Activated CD8-positive, alpha-beta memory T cell treated with anti-CD3 and anti-CD28 coated beads for 1 hour (primary cell): ENCODE measurements around the gene BABAM2.

Experiments used
- DNase-seq, 2 donors: peaks; one replicate each; pipeline ENCODE4 v3.0.0-alpha.2; 2020; ENCODE audit warnings: low read depth in 1 of 2; ENCODE audit errors: extremely low read depth in 1 of 2

BABAM2 gene

DNA sequence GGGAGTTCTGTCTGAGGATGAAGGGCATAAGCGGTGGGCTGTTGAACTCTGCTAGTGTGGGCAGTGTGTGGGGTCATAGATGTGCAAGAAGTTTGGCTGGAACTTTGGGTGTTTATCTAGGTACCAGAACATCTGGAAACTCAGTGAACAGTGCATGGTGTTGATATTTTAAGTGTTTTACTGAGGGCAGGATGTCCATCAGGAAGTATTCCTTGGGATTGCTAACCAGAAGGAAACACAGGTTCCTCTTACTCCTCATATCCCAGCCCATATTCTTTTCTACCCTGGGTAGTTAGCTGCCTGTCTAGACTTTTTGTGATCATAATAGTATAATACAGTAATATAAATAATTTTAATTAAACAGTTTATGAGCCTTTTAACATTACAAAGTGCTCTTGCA, 15.5 kb downstream of the BABAM2 start:
- DNase-seq: no peak

DNA sequence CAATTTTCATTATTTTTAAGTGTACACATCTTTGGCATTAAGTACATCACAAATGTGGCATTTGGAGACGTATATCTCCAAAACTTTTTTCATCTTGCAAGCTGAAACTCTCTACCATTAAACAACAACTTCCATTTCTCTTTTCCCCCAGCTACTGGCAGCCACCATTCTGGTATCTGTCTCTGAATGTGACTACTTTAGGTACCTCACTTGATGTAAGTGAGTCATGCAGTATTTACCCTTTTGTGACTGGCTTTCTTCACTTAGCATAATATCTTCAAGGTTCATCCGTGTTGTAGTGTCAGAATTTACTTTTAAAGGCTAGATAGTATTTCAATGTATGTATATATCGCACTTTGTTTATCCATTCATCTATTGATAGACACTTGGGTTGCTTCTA, 17.0 kb downstream of the BABAM2 start:
- no peak for DNase-seq

DNA sequence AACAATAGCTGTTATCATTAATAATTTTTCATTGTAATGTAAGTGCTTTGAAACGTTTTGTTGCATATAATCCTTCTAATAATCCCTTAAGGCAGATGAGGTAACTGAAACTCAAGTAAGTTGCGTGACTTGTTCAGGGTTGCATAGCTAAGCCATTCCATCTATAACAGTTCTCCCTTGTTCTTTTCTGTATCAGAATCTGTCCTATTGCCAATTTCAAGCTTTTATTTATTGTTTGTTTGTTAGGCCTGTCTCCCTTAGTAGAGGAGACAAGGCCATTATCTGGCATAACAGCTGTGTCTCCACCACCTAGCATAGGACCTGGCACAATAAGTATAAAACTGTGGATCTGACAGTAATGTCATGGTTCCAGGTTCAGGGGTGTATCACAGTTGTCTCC, 19.4 kb downstream of the BABAM2 start:
- no peak for DNase-seq

DNA sequence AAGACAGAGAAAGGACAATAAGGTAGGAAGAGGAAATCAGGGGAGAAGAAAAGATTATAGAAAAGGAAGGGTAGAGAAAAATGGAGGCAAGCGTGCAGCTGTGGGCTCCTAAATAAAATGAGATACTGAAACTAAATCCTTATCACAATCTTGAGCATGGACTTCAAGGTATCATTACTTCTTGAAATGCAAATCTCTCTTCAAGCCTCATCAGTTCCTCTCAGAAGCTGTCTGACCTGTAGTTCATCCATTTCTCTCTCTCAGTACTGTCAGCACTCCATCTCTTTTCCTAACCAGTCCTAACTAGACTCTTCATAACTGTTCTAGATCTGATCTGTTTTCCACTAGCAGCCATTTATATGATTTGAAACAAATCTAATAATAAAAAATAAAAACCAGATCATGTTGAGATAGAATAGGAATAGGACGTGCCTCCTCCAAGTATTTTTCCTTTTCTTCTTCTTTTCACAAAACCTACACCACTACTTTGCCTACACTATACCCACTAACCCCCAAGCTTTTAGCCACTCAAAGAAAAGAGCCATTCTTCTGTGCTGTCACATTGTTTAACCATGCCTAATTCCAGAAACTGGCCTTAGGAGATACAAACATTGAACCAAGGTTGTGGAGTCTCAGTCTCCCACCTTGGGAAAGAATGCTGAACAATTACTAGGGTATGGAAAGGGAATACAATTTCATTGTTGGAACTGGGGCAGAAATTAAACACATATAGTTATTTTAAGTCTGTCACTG, 21.1 kb downstream of the BABAM2 start:
- no peak for DNase-seq

DNA sequence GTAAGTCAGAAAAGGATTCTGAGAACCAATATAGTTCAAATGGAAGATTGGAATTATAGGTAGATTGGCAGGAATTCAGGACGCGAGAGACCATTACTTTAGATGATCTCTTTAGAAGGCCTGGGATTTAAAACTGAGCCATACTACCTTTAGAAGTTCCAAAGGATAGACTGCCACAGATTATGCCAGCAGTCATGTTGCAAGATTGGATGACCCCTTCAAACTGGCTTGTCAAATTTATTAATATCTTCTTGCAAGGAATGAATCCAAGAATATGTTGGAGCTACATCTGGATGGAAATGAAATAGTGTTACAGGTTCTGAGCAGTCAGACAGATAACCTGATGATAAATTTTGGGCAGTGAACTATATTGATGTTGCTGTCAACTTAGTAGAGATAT, 22.0 kb downstream of the BABAM2 start:
- DNase-seq: no peak

DNA sequence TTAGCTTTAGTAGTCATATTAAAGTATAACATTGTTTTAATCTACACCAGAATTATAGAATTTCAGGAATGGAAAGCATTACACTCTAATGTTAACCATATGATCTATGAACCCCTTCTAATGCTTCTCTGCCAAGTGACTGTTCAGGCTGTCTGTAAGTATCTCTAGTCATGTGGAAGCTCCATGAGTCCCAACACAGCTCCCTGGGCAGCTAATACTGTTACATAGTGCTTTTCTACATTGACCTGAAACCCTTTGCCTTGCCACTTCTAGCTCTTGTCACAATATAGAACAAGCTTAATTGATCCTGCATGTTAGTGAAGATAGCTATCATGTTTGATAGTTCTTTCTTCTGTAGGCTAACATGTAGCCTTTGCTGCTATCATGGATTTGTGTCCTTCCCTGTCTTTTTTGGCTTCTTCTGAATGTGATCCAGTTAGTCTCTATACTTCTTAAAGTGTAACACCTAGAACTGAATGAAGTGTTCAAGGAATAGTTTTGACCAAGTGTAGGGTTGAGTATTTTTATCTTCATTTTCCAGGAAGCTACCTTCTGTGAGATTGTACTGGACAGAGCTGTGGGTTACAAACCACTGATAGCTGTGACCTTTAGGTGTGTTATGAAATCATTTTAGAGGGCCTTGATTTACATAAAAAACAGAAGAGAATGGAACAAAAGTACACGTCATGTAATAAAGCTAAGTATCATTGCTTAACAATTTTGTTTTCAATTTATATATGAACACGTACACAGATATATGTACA, 23.7 kb downstream of the BABAM2 start:
- DNase-seq: no peak

DNA sequence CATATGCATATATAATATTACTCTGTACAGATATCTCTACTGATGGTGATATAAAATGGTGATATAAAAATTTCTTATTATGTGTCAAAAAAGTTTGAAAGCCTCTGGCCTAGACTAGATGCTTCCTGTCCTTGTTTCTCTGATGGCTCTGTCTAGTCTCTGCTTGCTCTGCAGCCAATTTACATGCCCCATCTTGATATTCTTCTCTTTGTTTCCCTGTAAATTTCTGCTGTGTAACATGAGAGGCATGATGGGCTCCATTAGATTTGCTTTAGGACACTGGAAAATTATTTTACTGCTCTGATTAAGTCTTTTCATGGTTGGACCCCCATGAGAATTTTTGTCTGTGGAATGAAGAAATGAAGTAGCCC, 24.3 kb downstream of the BABAM2 start:
- no peak for DNase-seq

DNA sequence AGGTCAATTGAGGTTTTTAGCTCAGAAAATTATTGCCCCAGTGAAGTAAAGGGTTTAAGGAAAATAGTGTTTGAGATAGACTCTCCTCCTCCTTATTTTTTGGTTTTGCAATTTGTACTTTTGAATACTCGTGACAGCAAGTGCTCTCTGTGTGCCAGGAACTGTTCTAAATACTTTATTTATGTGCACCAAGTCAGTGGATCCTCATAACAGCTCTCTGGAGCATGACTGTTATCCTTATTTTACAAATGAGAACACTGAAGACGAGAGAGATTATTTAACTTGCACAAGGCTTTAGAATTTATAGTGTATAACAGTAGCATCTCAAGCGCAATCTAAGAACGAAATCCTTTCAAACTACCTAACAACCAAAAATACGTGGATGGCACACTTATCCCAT, 24.7 kb downstream of the BABAM2 start:
- no peak for DNase-seq

DNA sequence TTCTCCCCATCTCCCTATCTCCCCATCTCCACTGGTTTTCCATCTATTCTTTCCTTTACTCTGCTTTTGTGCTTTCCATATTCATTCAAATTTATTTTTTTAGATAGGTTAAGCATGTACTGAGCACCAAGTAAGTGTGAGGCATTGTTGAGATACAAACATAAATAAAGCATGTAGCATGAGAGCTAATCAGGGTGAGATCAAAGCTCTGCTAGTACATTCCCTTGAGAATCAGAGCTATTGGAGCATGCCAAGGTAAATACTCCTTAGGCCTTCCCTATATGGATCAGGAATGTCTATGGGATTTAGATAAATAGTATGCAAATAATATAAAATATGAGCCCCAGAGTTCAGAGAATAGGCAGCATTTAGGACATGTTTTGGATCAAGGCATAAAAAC, 25.3 kb downstream of the BABAM2 start:
- no peak for DNase-seq

DNA sequence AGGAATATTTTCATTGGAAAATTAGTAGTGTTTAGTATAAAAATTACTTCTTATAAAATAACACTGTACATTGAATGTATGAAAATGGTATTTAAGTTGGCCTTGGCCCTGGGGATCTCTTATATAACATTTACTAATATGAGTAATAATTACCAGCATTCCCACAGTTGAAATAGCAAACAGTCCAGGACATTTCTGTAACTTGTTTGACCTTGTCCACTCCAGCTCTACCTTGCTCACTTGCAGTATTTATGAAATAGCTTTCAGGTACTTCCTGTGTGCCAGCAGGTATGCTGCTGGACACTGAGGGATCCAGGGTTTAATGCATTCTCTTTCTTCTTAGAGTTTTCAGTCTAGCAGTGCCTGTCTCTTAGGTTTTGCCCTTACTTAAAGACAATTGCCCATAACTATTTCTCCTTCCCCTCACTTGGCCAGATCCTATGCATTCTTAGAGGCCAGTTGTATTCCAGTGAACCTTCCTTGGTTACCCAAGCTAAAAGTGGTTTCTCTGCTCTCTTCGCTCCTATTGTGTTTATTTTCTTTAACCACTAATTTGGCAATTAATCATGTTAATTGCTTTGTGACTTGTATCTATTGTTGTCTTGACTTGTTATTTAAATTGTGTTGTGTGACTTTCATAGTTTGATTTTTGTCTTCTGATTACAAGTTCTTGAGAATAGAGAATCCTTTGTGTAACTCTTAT, 25.9 kb downstream of the BABAM2 start:
- DNase-seq: no peak

DNA sequence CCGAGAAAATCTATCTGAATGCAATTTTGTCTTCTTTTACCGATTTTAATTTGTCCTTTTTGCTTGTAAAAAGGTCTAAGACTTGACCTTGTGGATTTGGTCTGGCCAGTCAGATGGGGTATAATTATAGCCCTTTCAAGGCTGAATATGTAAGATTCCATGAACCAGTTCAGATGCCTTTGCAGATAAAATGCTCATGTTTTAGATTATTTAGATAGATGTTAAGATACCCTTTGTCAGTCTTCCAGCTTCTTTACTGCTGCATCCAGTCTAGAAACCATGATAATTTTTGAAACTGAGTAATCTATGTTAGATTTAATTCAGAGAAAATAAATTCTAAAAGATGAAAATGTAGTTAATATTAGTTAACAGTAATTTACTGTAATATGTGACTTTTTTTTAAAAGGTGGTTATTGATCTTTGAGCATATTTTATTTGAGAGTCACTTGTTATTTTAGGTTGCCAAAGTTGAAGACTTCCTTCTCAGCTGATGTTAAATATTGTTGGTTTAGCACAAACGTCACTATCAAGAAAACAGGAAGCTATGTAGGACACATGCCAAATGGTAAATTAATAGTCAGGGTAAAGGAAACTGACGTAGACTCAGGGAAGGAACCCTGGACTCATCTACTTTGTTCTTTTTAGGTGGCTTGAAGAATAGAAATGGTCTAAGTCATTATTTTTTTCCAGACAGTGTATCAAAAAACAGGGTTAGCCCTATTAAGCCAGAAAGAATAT, 29.8 kb downstream of the BABAM2 start:
- no peak for DNase-seq

DNA sequence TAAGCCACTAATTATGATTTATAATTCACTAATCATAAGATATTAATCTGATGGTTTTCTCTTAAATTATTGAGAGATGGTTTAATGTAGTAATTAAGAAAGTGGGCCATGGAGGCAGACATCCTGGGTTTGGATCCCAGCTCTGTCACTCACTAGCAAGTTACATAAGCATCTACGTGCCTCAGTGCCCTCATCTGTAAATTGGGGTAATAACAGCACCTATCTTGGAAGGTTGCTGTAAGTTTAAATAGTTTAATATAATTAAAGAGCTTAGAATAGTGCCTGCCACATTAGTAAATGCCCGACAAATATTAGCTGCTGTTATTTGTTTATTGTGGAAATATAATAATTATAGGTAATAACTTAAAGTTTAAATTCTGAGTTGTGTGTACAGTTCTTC, 30.9 kb downstream of the BABAM2 start:
- DNase-seq: no peak

DNA sequence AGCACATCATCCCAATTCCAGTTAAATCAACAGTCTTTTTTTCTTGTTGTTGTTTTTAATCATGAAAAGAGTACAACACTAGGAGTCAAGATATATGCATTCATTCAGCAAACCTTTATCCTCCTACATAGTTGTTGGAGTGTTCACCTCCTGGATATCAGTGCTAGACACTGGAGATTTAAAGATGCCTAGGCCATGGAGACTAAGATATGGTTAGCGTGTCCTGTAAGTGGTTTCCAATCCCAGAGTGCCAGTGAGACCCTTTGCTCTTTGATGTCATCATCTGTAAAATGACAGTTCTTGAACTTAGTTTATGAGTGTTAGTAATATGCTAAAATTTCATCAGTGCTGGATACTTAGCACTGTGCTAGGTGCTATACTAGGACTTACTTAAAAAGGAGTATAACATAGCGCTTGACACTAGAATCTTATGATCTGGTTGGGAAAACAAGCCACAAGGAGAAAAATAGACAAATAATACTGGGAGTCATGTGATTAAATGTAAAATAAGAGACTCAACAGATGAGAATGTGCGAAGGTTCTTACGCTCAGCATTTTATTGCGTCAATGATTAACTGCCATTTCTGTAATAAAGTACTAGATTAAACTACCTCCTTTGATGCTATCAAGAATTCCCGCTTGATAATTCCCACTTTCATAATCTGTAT, 31.5 kb downstream of the BABAM2 start:
- no peak for DNase-seq

DNA sequence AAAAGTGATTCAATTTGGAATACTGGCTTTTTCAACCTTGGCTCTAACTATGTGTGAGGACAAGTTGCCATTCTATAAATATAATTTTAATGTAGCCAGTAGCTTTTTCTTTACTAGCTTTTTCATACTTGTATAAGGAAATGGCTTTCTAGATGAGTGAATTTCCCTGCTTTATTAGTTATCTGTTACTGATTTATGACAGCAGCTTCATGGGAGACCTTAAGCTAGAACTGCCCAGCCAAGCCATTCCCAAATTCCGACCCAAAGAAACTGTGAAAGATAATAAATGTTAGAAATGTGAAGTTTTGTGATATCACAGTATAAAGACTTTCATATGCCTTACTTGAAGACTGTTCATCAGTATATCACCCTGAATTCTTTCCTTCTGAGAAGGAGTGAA, 32.3 kb downstream of the BABAM2 start:
- no peak for DNase-seq

DNA sequence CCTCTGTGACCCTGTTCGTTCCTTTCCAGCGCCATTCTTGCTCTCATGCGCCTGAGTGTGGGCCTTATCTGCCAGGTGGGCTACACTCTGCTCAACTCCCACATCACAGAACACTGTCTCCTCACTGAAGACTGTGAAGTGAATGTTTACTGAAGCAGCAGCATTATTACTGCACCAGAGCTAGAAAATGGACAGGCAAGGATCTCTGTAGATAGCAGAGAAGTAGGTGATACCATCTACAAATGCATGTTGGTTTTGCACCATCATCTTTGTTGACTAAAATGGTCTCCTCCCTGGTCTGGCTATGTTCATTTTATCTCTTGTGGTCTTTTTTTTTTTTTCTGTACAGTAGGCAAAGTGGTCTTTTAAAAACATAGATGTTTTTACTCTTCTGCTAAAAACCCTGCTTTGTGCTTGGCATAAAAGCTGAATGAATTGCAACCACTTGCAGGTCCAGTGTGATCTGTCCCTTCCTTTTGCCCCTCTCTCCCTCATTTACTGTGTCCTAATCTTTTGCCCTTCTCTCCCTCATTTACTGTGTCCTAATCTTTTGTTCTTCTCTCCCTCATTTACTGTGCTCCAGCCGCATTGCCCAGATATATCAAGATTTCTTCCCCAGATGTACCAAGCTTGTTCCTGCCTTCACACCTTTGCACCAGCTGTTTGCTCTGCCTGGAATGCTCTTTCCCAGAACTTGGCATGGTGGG, 35.4 kb downstream of the BABAM2 start:
- no peak for DNase-seq

DNA sequence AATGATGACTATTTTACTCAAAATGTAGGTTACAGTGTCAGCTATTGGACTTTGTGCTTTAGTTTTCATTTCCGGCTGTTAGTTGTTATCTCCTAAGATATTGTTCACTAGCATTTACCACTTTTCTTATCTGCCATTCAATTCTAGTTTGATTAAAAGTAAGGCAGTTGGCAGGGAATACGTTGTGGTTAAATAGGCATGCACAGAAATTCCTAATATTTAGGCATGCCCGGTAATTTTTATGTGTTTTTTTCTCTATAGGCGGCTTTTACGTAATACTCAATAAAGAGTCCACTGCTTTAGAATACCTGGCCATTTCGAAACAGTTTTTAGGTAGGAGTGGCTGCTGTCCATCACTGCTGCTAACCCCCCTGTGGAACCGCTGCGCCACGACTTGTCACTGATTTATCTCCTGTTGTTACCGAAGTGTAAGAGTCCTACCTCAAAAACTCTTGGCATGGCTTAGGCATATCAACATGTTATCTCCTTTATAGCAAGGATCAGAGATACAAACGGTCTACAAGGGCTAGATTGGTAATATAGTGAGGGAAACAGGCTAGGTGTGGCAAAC, 39.5 kb downstream of the BABAM2 start:
- no peak for DNase-seq

DNA sequence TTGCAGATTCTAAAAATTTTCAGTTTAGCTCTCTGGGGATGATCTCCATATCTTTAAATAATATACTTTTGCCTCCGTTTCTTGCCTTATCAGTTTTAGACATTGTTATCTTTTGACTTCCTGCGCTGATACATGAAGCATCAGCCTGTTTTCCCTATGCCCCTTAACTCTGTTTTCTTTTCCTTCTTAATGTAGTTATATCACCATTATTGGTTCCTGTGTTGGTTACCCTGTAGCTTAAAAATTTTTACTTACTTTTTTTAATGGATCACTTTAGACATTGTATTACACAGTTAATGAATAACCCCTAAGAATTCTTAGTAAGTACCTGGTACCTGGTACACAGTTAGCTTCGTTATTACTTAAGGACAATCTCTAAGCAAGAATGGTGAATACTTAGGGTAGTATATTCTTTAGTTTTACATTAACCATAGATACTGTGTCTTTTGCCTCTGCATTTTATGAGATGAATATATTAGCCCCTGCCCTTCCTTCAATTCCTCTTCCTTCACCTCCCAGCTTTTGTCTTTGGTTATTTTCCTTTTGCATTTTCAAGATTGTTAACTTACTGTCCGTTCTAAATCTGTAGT, 40.9 kb downstream of the BABAM2 start:
- DNase-seq: no peak

DNA sequence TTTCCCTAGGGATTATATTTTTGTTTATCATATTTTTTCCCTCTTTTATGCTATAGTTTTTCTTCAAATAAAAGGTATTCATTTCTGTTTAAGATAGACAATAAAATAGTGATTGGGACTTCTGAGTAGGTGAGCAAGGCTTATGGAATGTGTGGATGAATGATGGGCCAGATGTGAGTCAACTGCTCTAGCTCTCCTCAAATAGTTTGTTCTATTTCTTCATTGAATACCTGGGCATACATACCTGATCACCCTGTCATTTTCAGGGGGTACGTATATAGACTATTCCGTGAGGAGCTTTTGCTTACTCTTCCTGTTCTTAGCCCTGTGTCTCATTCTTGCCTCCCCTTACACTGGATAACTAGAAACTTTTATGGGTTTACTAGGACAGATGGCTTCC, 41.9 kb downstream of the BABAM2 start:
- DNase-seq: no peak

DNA sequence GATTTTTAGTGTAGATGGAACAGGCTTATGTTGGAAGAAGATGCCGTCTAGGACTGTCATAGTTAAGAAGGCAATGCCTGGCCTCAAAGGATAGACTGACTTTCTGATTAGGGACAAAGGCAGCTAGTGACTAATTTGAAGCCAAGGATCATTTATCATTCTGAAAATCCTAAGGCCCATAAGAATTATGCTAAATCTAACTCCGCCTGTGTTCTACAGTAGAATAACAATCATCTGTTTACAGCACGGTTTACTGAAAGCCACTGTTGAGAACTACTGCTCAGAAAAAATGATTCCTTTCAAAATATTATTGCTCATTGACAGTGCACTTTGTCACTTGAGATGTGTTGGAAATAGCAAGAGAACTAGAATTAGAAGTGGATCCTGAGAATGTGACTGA, 44.5 kb downstream of the BABAM2 start:
- DNase-seq: no peak
